HepG2 (cell line): ENCODE data around the gene ADORA3. TPM values are rescaled to one million over a fixed set of nuclear protein-coding genes. Genes with fewer than 3 reads are reported as not detected.

ENCODE experiments used
- ATAC-seq: fragments of 200-7000 bp; cut with Tn5 transposase; 3 replicates; pipeline ENCODE4 v1.9.1; 2020; ENCODE audit warnings: mild to moderate bottlenecking, moderate library complexity
- BruUV-seq: library from RNA; stranded (reverse); fragments of 400-500 nt; replicated peaks from 2 replicates; lab custom pipeline; 2021; lab: Mats Ljungman, UMichigan
- CTCF ChIA-PET: fragments of 300-600 bp; formaldehyde crosslinking; extraction: SDS; loops from one replicate; lab custom pipeline; 2021; ENCODE audit warnings: low total read pairs, inconsistent platforms, low intra/inter-chr PET ratio; lab: Yijun Ruan, JAX
- POLR2A ChIA-PET: fragments of 350-600 bp; sonication (Branson Sonifier 250); formaldehyde crosslinking; loops from one replicate; lab custom pipeline; 2020; ENCODE audit warnings: antibody characterized with exemption, inconsistent platforms; lab: Yijun Ruan, JAX
- DNase-seq: peaks from one replicate; pipeline ENCODE4 v3.0.0-alpha.2; 2015; ENCODE audit warnings: low spot score
- FAIRE-seq: peaks from 3 replicates; lab custom pipeline; 2011; peaks lifted over from hg19 to GRCh38; lab: Jason Lieb, UNC
- H2AFZ ChIP-seq: one replicate; pipeline ENCODE4 v1.6.1; 2011; ENCODE audit warnings: low read length, inconsistent platforms
- H3K27ac ChIP-seq: fragments of 300-600 bp; 3 replicates; pipeline ENCODE4 v1.8.0; 2011; ENCODE audit warnings: mixed run types, mild to moderate bottlenecking, mixed read lengths, low read length, inconsistent platforms; ENCODE audit not compliant: insufficient read depth; ENCODE audit errors: extremely low read length
- H3K27me3 ChIP-seq, 2 experiments: fragments of 200-600 bp in 1 of 2; 2 replicates in 1 of 2; 3 replicates in 1 of 2; pipeline versions ENCODE4 v1.6.0 to v1.8.0; 2011; ENCODE audit warnings: low read length in 2 of 2, mild to moderate bottlenecking in 2 of 2, moderate library complexity in 2 of 2, inconsistent platforms in 1 of 2; ENCODE audit not compliant: insufficient read depth in 2 of 2, control insufficient read depth in 1 of 2
- H3K36me3 ChIP-seq, 2 experiments: fragments of 200-600 bp in 1 of 2; replicated peaks in 1 of 2; 2 replicates in 1 of 2; 3 replicates in 1 of 2; pipeline versions ENCODE4 v1.5.1 to v1.8.0; 2011; ENCODE audit warnings: low read length in 2 of 2, inconsistent platforms in 1 of 2; ENCODE audit not compliant: insufficient read depth in 2 of 2, control insufficient read depth in 1 of 2
- H3K4me1 ChIP-seq: 2 replicates; pipeline ENCODE4 v1.5.1; 2012; ENCODE audit warnings: low read length, inconsistent platforms; ENCODE audit not compliant: insufficient read depth
- H3K4me2 ChIP-seq: 2 replicates; pipeline ENCODE4 v1.6.0; 2011; ENCODE audit warnings: low read depth, low read length, inconsistent platforms
- H3K4me3 ChIP-seq, 3 experiments: fragments of 200-600 bp in 1 of 3; sonication (generic), shearing (Covaris generic) in 1 of 3; replicated peaks in 1 of 3; 2 replicates each; pipeline ENCODE4 v1.5.1; 2011 to 2016; ENCODE audit warnings: low read length in 3 of 3, inconsistent platforms in 2 of 3, low read depth in 2 of 3, mild to moderate bottlenecking in 2 of 3, control low read depth in 1 of 3, mixed read lengths in 1 of 3; ENCODE audit not compliant: insufficient read depth in 1 of 3
- H3K79me2 ChIP-seq: one replicate; pipeline ENCODE4 v1.6.1; 2011; ENCODE audit warnings: low read length, inconsistent platforms; ENCODE audit not compliant: insufficient read depth
- H3K9ac ChIP-seq: 2 replicates; pipeline ENCODE4 v1.6.0; 2011; ENCODE audit warnings: mild to moderate bottlenecking, low read depth, low read length, inconsistent platforms; ENCODE audit not compliant: insufficient read depth
- H3K9me3 ChIP-seq: 2 replicates; pipeline ENCODE4 v1.5.1; 2012; ENCODE audit warnings: mild to moderate bottlenecking, low read length
- H4K20me1 ChIP-seq: 2 replicates; pipeline ENCODE4 v1.6.0; 2011; ENCODE audit warnings: inconsistent platforms, mild to moderate bottlenecking, low read length, moderate library complexity; ENCODE audit not compliant: insufficient read depth
- CENPT ChIP-seq: sonication (generic); formaldehyde crosslinking; IDR thresholded peaks from 2 replicates; pipeline ENCODE4 v1.8.0; 2022; ENCODE audit warnings: low read depth, mild to moderate bottlenecking, moderate library complexity, missing genetic modification reagents
- IKZF4 ChIP-seq: sonication (generic); formaldehyde crosslinking; IDR thresholded peaks from 2 replicates; pipeline ENCODE4 v1.5.1; 2020; ENCODE audit warnings: borderline replicate concordance, mild to moderate bottlenecking, low read depth, missing genetic modification reagents; ENCODE audit errors: not compliant biosample characterization
- KLF12 ChIP-seq: sonication (generic); formaldehyde crosslinking; IDR thresholded peaks from 2 replicates; pipeline ENCODE4 v1.4.0; 2020; ENCODE audit warnings: missing genetic modification reagents, borderline replicate concordance
- MED1 ChIP-seq: sonication (generic); formaldehyde crosslinking; IDR thresholded peaks from 2 replicates; pipeline ENCODE4 v1.4.0; 2020; ENCODE audit warnings: missing genetic modification reagents
- MZF1 ChIP-seq: sonication (generic); formaldehyde crosslinking; IDR thresholded peaks from 2 replicates; pipeline ENCODE4 v1.8.1; 2023; ENCODE audit warnings: mild to moderate bottlenecking, missing genetic modification reagents, borderline replicate concordance
- NRL ChIP-seq: sonication (generic); formaldehyde crosslinking; IDR thresholded peaks from 2 replicates; pipeline ENCODE4 v1.5.0; 2020; ENCODE audit warnings: missing genetic modification reagents, mild to moderate bottlenecking, moderate library complexity, borderline replicate concordance
- PITX1 ChIP-seq: sonication (generic); formaldehyde crosslinking; IDR thresholded peaks from 2 replicates; pipeline ENCODE4 v1.5.1; 2020; ENCODE audit warnings: mild to moderate bottlenecking, missing genetic modification reagents
- REPIN1 ChIP-seq: sonication (generic); formaldehyde crosslinking; IDR thresholded peaks from 2 replicates; pipeline ENCODE4 v1.8.0; 2022; ENCODE audit warnings: missing genetic modification reagents, low read depth, mild to moderate bottlenecking, borderline replicate concordance
- RFXAP ChIP-seq: sonication (generic); formaldehyde crosslinking; IDR thresholded peaks from 2 replicates; pipeline ENCODE4 v1.4.0; 2020; ENCODE audit warnings: missing genetic modification reagents, borderline replicate concordance
- SYNCRIP ChIP-seq: fragments of 200-400 bp; formaldehyde crosslinking; IDR thresholded peaks from 2 replicates; pipeline ENCODE4 v1.6.1; 2018; ENCODE audit warnings: mild to moderate bottlenecking, low read depth, low read length; ENCODE audit not compliant: insufficient read depth
- TCF7L2 ChIP-seq: IDR thresholded peaks from 2 replicates; pipeline ENCODE4 v1.6.1; 2011; ENCODE audit warnings: mild to moderate bottlenecking, low read depth, low read length, moderate library complexity
- TERF1 ChIP-seq: sonication (generic); formaldehyde crosslinking; IDR thresholded peaks from 2 replicates; pipeline ENCODE4 v1.8.0; 2022; ENCODE audit warnings: mild to moderate bottlenecking, missing genetic modification reagents, moderate library complexity
- TFDP2 ChIP-seq: sonication (generic); formaldehyde crosslinking; IDR thresholded peaks from 2 replicates; pipeline ENCODE4 v1.4.0; 2020; ENCODE audit warnings: missing genetic modification reagents
- ZFP36L2 ChIP-seq: sonication (generic); formaldehyde crosslinking; IDR thresholded peaks from 2 replicates; pipeline ENCODE4 v1.4.0; 2020; ENCODE audit warnings: missing genetic modification reagents
- ZNF274 ChIP-seq: sonication (generic); formaldehyde crosslinking; IDR thresholded peaks from 2 replicates; pipeline ENCODE4 v1.5.1; 2020; ENCODE audit warnings: mild to moderate bottlenecking, missing genetic modification reagents
- ZNF773 ChIP-seq: sonication (generic); formaldehyde crosslinking; IDR thresholded peaks from 2 replicates; pipeline ENCODE4 v1.4.0; 2020; ENCODE audit warnings: missing genetic modification reagents, borderline replicate concordance
- ZSCAN31 ChIP-seq: sonication (generic); formaldehyde crosslinking; IDR thresholded peaks from 2 replicates; pipeline ENCODE4 v1.5.0; 2020; ENCODE audit warnings: low read depth, mild to moderate bottlenecking, missing genetic modification reagents
- WGBS: methylation state at CpG from one replicate; pipeline ENCODE4 v1.1.6; 2017; ENCODE audit warnings: low lambda C conversion rate; 5-methylcytosine and 5-hydroxymethylcytosine counted together
- in situ Hi-C: cut with HindIII; loops from 2 replicates; pipeline ENCODE4 v1.10.0; 2017; ENCODE audit warnings: low pct_unique_long_range_greater_than_20kb; ENCODE audit not compliant: extremely low pct_ligation_motif_present
- intact Hi-C: fragments of 100-400 bp; cut with micrococcal nuclease; formaldehyde crosslinking; loops from one replicate; pipeline ENCODE4 v1.10.0; 2022; ENCODE audit not compliant: unreplicated experiment
- polyA plus RNA-seq, 8 experiments: library from polyadenylated mRNA; depleted of rRNA in 3 of 8; stranded (reverse) in 7 of 8; unstranded in 1 of 8; fragments of >200 nt; fragmentation: Illumina TruSeq in 4 of 8; extraction: Trizol in 4 of 8; gene quantifications; 2 replicates each; pipeline versions ENCODE4 v1.2.1 to v1.2.3, GENCODE V29; 2011 to 2016; ENCODE audit warnings: low read depth in 4 of 8, missing spikeins in 1 of 8, mixed read lengths in 1 of 8; ENCODE audit not compliant: insufficient read depth in 1 of 8
- total RNA-seq, 5 experiments: library from RNA; depleted of rRNA; stranded (reverse); fragments of >200 nt; fragmentation: Illumina TruSeq; extraction: Trizol; gene quantifications; 2 replicates each; pipeline ENCODE4 v1.2.3, GENCODE V29; 2016; ENCODE audit warnings: low read depth in 1 of 5

ADORA3 gene
- total and polyA plus RNA-seq, 2 of the 13 experiments (the other 11 are each of a cell fraction or from before 2014, with no cell fraction given) = not detected

GRCh38 chr1:111475701-111476100 lies 27.7 kb downstream of the ADORA3 start (continued):
- TF ChIP-seq ZNF274 (CRISPR knock-in tag) = no peak
- no peak for TF ChIP-seq TCF7L2
- TF ChIP-seq NRL (CRISPR knock-in tag) = no peak
- TF ChIP-seq SYNCRIP = no peak
- TF ChIP-seq KLF12 = no peak
- TF ChIP-seq, all 625 proteins: peak for 0

GRCh38 chr1:111474521-111474920 lies 28.9 kb downstream of the ADORA3 start:
- ATAC-seq (no peak), FAIRE-seq (no peak), DNase-seq (no peak)
- H3K4me3 ChIP-seq = no peak overlapping the region
- intact Hi-C loops (no loop called here), in situ Hi-C loops (no loop called here)
- no peaks in the 10 kb centered on the region for H4K20me1 ChIP-seq
- no peaks in the 10 kb centered on the region for H3K79me2 ChIP-seq
- H3K9me3 ChIP-seq = no peaks in the 10 kb centered on the region
- ChIA-PET POLR2A (no interaction called here), CTCF (no interaction called here)
- 80% methylated on average over 4 of the region's 4 CpGs for WGBS
- TF ChIP-seq MZF1 (CRISPR knock-in tag) (no peak), MED1 (no peak), ZNF773 (CRISPR knock-in tag) (no peak), CENPT (no peak), RFXAP (CRISPR knock-in tag) (no peak), TFDP2 (CRISPR knock-in tag) (no peak), REPIN1 (CRISPR knock-in tag) (no peak), ZSCAN31 (CRISPR knock-in tag) (no peak), ZFP36L2 (CRISPR knock-in tag) (no peak), TERF1 (CRISPR knock-in tag) (no peak), IKZF4 (CRISPR knock-in tag) (no peak), PITX1 (CRISPR knock-in tag) (no peak)
- H3K4me1 ChIP-seq = peaks cover 13% of the 10 kb centered on the region
- no peak overlapping the region for H3K9ac ChIP-seq
- H3K36me3 ChIP-seq = no peaks in the 10 kb centered on the region
- no peak overlapping the region for H3K27ac ChIP-seq
- H3K4me2 ChIP-seq = no peak overlapping the region
- H2AFZ ChIP-seq = no peak overlapping the region
- no TSS peak for BruUV-seq
- H3K27me3 ChIP-seq = no peaks in the 10 kb centered on the region
